GM19372 (cell line): ENCODE data around the gene SIPA1.

Experiments
- ATAC-seq: cut with Tn5 transposase; IDR thresholded peaks from one replicate; pipeline ENCODE4 v1.9.1; 2021; ENCODE audit warnings: mild to moderate bottlenecking, low read depth, moderate library complexity; ENCODE audit not compliant: unreplicated experiment

The SIPA1 gene

DNA sequence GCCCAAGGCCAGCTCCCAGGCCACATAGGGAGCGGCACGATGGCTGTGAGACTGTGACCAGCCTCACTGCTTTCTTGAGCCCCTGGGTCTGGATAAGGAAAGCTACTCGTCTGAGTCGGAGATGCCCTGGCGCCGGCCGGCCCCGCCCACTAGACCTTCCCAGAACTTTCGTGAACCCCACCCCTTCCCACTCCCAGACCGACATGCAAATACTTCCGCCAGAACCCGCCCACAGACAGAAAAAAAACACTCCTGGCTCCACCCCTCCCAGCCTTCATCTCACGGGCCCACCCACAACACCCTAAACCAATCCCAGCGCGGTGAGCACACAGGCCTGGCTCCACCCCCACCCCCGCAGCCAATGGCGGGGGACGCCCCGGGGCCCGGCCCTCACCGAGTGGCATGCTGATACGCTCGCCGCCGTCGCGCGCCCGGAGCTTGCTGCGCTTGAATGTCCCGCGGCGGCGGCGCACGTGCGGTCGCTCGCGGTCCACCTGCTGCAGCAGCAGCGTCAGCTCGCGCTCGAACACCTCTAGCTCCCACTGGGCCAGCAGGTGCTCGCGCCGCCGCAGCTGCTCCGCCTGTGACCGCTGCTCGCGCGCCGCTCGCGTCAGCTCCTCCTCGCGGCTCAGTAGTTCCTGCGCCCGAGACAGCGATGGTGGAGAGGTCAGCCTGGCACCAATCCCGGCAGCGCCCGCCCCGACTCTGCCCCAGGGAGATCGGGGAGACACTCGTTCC is 30.9 kb upstream of the SIPA1 start:
- no peak for ATAC-seq

DNA sequence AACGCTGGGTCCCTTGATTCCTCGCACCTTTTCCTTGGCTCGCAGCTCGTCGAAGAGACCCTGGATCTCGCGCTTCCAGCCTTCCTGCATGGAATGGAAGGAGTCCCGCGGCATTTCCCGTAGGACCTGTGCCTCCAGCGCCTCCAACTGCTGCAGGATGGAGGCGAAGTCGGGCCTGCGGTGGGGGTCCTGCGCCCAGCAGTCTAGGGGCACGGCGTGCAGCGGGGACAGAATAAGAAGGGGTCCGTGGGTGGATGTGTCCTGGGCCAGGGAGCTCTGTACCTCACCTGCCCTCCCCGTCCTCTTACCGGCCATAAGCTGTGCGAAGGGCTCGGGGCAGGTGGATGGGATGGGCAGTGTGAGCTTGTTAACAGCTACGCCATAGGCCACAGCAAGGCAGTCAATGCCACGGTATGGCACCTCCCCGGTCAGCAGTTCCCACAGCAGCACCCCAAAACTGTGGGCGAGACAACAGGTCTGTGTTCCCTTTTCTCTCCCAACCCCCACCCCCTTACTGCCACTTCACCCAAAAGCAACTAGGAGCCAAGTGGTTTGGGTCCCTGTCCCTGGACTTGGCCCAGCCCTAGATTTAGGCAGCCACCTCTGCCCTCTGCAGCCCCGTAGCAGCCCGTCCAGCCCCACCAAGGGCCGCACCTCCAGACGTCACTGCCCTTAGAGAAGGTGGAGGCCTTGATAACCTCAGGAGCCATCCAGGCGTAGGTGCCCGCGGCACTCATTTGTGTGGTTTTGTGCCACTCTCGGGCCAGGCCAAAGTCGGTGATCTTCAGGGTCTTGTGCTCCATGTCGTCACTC is 30.1 kb upstream of the SIPA1 start:
- no peak for ATAC-seq

DNA sequence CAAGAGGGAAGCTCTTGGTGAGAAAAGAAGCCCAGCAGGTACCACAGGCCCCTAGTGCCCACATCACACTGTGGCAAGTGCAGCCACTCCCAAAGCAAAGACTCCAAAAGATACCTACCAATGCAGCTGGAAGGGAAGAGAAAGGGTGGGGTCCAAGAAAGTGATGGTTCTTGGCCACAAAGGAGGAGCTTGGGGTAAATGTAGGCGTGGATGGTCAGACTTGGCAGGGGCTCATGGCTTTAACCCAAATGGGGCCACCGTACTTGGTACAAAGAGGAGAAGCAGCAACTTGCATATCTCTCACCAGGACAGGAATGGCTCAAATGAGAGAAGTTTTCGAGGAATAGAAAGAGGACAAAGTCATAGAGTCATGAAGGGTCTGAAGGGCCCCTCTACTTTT is 28.7 kb upstream of the SIPA1 start:
- no peak for ATAC-seq

DNA sequence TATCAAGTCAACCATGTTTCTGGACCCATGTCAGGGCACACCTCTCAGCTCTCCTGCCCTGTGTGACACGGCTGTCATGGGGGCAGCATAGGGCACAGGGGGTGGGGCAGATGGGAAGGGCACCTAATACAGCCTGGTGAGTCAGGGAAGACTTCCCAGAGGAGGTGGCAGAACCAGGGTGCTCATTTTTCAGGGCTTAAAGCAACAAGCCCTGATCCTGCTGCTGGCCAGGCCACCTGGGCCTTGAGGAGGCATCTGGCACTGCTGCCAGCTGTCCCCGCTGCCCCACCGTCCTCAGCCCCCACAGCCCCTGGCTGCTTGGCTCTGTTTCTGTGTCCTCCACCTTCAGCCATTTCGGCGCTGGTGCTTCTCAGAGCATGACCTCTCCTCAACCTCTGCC is 28.2 kb upstream of the SIPA1 start:
- ATAC-seq: no peak

DNA sequence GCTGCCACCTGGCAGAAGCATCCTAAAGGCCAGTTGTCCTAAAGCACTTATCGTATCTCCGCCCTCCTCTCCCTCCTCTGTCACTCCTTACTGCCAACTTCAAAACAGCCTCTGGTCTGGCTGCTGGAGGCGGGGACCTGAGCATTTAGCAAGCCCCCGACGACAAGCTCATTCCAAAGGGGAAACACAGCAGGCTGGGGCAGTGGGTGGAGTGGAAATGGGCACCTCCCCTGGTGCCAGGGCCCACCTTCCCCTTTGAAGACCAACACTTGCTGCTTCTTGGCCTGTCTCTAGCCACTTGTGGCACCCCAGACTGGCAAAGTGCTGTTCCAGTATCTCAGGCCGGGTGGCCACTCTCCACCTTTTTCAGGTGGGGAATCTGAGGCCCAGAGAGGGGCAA is 27.5 kb upstream of the SIPA1 start:
- no peak for ATAC-seq

DNA sequence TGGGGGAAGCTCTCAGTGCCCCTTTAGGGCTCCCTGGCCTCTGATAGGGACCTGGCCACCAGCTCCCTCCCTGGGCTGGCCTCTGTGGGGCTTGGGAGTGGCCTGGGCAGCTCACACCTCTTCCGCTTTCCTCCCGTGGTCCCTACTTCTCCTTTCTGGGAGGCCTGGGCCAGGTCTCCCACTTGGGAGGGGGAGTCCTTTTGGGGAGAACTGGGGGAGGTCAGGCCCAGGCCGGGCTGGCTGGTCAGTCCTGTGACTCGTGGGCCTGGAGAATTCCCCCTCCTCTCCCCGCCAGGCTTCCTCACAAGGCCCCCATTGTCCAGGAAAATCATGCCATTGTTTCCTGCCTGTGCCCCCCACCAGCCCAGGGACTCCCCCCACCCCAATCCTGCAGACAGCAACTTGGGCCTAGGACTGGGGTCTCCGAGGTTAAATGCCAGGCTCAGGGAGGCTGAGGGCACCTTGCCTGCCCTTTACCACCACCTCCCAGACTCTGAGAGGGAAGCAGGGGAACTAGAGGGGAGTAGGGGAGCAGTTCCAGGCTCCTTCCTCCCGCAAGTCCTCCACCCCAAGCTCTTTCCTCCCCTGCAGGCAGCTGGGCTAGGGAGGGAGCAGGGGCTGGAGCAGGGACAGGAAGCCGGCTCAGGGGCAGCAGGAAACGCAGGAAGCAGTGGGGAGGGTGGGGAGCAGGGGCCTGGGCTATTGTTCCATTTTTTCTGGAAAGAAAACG is 26.7 kb upstream of the SIPA1 start:
- ATAC-seq: no peak

DNA sequence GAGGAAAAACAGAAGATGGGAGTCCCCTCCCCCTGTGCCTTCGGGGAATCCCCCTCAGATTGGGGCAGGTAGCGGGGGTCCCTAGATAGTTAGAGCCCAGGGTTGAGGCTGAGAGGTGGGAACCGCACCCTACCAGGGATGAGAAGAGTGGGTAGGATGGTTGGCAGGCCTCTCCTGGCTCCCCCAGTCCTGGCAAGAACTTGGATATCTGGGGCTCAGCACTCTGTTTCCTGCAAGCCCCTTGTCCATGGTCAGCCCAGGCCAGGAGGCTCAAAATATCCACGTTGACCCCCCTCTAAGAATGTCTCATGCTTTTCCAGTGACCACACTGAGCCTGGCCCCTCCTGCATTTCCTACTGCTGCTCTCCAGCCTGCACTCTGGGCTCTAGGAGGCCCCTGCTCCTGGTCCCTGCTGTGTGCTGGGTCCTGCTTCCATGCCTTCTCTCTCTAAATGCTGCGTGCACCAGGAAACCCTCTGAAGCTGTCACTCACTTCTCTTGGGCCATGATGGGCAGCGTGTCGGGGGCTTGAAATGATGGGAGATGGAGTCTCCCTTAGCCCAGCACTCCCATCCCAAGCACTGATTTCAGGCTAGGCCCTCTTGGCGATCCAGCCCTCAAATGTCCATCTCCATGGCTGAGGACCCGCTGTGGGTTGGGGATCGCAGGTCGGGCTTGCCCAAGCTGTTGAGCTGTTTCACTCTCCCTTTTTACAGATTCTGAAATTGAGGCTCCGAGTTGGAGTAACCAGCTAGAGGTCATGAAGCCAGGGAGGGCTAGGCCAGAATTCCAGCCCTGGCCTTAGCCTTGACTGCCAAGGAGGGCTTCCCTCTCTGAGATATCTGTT is 25.9 kb upstream of the SIPA1 start:
- ATAC-seq: no peak

DNA sequence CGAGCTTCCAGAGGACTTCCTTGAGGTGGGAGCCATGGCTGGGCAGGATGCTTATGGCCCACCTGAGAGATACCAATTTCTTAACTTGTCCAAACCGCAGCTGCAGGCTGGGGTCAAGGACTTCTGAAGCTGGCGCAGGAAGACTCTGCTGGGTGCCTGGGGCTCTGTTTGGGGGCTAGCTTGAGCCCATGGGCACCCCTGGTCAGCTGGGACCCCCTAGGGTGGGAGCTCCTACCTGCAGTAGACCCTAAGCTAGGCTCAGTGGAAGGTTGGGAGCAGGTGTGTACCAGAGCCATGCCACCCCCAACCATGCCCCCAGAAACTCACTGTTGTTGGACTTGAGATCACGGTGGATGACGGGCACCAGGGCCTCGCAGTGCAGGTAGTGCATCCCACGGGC is 25.2 kb upstream of the SIPA1 start:
- no peak for ATAC-seq

DNA sequence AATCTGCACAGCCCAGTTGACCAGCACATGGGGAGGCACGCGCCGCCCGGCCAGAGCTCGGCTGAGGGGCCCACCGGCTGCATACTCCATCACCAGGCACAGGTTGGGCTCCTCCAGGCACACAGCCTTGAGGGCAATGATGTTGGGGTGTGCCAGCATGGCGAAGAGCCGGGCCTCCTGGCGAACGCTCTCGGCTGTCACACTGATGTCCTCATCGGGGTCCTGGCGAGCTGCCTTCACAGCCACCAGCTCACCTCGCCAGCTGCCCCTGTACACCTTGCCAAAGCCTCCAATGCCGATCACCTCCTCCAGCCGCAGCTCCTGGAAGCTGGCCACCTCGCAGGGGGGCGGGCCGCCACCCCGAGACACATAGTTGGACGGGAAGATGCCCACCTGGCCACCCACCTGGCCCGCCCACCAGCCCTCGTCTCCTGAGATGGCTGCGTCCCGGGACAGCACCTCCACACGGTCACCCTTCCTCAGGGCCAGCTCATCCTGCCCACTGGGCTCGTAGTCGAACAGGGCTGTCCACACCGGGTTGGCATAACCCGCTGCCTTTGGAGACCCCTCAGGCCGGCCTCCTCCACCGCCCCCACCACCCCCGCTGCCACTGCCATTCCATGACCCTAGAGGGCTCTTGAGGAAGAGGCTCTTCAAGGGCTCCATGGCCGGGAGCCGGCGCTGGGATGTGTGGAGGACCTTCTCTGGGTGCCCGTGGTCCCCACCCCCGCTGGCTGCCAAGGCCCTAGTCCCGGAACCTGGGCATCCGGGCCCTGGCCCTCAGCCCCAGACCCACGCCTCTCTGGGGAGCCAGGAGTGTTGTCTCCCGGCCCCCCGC is 24.6 kb upstream of the SIPA1 start:
- ATAC-seq: no peak

DNA sequence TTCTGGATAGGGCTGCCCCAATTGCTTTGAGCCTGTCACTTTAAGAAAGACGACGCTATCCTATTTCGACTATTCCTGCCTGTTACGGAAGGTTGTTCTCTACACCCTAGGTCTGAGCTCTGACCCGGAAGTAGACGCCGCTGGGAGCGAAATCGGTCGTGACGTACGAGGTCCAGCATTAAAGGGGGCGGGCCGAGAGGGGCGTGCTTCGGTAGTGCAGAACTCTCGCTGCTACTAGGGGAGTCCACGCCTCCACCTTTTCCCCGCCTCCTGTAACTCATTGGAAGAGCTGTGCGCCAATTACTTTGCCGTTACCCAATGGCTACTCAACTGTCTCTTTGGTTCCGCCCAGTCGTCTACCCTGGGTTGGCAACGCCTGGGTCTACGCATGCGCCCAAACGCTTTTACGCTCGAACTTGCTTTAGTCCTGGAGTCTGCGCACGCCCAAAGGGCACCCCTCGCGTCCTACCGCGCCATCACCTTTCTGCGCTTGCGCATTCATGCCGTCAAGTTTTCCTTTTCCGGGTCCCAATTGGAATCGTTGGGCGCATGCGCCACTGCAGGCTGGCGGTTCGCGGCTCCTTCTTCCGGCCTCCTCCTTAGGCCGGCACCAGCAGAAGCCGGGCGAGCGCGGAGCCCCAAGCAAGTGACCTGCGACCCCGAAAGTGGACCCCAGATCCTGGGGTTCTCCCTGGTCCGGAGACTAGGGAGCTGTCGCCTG is 22.5 kb upstream of the SIPA1 start, which contains the start of gene PCNX3:
TSS of gene PCNX3 (plus strand) at position 548 of the 721 bp plus-strand sequence. CDS start 536 bp downstream, outside the sequence.
- peak; percentile 84 for ATAC-seq

DNA sequence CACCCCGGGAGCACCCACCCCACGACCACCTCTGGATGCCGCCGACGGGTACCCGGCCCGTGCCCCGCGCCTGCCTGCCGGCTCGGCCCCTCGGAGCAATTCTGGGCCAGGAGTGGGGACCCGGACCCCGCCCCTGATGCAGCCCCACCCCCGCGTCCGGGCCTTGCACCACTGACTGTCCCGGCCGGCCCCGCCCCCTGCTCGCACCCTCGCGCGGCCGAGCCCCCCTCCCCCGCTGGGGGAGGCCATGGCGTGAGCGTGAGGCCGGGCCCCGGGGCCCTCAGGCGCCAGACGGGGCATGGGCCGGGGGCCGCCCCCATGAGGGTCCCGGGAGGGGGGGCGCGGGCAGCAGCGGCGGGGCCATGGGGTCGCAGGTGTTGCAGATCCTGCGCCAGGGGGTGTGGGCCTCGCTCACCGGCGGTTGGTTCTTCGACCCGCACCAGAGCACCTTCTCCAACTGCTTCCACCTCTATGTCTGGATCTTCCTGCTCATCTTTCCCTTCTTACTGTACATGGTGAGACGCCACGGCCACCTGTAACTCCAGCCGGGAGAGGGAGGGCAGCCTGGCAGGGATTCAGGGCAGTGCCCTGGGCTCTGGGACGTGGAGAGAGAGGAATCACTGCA is 21.8 kb upstream of the SIPA1 start:
- no peak for ATAC-seq

DNA sequence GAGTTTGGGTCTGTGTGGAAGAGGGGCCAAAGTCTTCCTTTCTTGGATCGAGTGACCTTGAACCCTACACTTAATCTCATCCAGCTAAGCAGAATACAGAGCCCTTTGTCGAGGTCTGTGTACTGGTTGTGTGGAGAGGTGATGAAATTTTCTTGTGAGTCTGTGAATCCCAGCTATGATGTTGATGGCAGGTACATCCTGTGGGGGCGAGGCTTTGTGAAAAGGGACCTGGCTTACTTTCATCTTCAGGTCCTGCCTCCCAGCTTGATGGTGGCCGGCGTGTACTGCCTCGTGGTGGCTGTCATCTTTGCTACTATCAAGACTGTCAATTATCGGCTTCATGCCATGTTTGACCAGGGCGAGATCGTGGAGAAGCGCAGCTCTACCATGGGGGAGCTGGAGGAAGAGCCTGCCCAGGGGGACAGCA is 21.3 kb upstream of the SIPA1 start:
- ATAC-seq: no peak

DNA sequence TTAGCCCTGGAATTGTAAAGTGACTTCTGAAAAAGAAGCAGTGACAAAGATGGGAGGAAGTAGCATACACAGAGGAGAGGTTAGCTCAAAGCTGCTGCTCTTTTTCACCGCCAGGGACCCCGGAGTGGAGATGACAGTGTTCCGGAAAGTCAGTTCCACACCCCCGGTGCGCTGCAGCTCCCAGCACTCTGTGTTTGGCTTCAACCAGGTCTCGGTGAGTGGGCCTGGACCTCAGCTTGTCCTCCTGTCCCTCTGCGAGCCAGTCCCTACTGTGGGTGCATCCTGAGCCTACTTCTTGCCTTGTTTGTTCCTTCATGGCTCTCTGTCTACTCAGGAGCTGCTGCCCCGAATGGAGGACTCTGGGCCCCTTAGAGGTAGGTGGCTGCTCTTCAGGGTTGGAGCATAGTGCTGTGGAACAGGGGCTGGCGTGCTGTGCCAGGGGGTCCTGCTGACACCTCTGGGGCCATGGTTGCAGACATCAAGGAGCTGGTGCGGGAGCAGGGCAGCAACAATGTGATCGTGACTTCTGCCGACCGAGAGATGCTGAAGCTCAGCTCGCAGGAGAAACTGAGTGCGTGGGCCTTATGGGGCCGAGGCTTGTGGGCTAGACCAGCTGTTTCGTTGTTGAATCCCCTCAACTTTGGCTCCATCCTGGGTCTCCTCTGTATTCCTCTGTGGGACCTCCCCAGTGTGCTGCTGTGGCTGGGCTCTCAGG is 20.6 kb upstream of the SIPA1 start:
- ATAC-seq: no peak

DNA sequence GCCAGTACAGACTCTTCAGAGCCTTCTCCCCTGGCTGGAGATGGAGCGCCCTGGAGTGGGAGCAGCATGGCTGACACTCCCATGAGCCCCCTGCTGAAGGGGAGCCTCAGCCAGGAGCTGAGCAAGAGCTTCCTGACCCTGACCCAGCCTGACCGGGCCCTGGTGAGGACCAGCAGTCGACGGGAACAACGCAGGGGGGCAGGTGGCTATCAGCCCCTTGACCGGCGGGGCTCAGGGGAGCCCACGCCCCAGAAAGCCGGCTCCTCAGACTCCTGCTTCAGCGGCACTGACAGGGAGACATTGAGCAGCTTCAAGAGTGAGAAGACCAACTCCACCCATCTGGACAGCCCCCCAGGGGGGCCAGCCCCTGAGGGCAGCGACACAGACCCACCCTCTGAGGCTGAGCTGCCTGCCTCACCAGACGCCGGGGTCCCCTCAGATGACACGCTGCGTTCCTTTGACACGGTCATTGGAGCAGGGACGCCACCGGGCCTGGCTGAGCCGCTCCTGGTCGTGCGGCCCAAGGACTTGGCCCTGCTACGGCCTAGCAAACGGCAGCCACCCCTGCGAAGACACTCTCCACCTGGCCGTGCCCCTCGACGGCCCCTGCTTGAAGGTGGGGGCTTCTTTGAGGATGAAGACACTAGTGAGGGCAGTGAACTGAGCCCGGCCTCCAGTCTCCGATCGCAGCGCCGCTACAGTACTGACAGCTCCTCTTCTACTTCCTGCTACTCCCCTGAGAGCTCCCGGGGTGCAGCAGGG is 19.7 kb upstream of the SIPA1 start:
- no peak for ATAC-seq

DNA sequence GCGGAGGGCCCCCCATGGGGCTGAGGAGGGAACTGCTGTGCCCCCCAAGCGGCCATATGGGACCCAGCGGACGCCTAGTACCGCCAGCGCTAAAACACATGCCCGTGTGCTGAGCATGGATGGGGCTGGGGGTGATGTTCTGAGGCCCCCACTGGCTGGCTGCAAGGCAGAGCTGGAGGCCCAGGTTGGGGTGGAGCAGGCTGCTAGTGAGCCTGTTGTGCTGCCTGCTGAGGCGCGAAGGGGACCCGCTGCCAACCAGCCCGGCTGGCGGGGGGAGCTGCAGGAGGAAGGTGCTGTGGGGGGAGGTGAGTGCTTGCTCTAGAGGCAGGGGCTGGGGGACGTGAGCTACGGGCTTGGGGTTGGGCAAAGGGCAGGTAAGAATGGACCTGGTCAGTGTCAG is 19.1 kb upstream of the SIPA1 start:
- no peak for ATAC-seq

DNA sequence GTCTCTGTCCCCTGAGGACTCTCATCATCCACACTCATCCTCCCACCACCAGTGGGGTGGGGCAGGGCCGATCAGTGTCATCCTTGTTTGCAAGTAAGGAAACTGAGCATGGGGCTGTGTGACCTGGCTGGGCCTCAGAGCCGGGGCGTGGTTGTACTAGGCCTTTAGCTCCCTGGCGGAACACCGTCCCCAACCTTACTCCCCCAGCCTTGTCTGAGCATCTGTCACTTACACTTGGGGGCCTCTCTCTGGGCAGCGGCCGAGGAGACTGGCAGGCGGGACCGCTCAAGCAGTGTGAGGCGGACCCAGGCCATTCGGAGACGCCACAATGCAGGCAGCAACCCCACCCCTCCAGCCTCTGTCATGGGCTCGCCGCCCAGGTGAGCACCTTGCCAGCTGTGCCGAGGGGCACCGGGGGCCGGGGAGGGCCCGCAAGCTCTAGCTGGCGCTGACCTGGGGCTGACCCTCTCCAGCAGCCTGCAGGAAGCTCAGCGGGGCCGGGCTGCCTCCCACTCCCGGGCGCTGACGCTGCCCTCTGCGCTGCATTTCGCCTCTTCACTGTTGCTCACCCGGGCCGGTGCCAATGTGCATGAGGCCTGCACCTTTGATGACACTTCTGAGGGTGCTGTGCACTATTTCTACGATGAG is 18.5 kb upstream of the SIPA1 start:
- ATAC-seq: no peak

DNA sequence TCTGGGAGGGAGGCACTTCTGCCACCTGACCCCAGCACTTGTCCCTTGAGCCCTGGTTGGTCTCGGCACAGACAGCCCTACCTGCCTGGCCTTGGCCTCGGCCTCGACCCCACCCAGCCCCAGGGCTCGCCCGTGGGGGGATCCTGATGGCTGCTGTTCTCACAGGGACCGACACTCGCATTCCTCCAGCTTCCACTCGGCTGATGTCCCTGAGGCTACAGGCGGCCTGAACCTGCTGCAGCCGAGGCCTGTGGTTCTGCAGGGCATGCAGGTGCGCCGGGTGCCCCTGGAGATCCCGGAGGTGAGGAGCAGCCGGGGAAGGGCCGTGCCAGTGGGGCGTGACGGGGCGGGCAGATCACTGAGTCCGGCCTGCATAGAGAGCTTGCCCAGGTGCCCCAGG is 17.2 kb upstream of the SIPA1 start:
- ATAC-seq: no peak
